ENCODE measurements around the gene SOBP.

GRCh38 chr6:107666981-107667601 is 177.2 kb downstream of the SOBP start:
- TF ChIP-seq, protein P1, sequence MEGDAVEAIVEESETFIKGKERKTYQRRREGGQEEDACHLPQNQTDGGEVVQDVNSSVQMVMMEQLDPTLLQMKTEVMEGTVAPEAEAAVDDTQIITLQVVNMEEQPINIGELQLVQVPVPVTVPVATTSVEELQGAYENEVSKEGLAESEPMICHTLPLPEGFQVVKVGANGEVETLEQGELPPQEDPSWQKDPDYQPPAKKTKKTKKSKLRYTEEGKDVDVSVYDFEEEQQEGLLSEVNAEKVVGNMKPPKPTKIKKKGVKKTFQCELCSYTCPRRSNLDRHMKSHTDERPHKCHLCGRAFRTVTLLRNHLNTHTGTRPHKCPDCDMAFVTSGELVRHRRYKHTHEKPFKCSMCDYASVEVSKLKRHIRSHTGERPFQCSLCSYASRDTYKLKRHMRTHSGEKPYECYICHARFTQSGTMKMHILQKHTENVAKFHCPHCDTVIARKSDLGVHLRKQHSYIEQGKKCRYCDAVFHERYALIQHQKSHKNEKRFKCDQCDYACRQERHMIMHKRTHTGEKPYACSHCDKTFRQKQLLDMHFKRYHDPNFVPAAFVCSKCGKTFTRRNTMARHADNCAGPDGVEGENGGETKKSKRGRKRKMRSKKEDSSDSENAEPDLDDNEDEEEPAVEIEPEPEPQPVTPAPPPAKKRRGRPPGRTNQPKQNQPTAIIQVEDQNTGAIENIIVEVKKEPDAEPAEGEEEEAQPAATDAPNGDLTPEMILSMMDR (IDR thresholded peaks at IDR 0.05) = no peak
- TF ChIP-seq ZNF219 (CRISPR knock-in tag; IDR thresholded peaks at IDR 0.05; ENCODE audit: borderline replicate concordance) = no peak
- no peak for TF ChIP-seq NR2C2 (CRISPR knock-in tag; IDR thresholded peaks at IDR 0.05)
- TF ChIP-seq, protein P2, sequence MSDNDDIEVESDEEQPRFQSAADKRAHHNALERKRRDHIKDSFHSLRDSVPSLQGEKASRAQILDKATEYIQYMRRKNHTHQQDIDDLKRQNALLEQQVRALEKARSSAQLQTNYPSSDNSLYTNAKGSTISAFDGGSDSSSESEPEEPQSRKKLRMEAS (CRISPR knock-in tag; IDR thresholded peaks at IDR 0.05) = no peak
- no peak for TF ChIP-seq USF2 (CRISPR knock-in tag; IDR thresholded peaks at IDR 0.05)
- no peak for TF ChIP-seq CREB1 (CRISPR knock-in tag; IDR thresholded peaks at IDR 0.05)
- TF ChIP-seq PRDM15 (CRISPR knock-in tag; IDR thresholded peaks at IDR 0.05) = no peak
- TF ChIP-seq ZNF121 (CRISPR knock-in tag; IDR thresholded peaks at IDR 0.05) = no peak
- no peak for TF ChIP-seq TEAD1 (CRISPR knock-in tag; IDR thresholded peaks at IDR 0.05)
- TF ChIP-seq FOXK1 (CRISPR knock-in tag; IDR thresholded peaks at IDR 0.05) = no peak
- TF ChIP-seq, protein P3, sequence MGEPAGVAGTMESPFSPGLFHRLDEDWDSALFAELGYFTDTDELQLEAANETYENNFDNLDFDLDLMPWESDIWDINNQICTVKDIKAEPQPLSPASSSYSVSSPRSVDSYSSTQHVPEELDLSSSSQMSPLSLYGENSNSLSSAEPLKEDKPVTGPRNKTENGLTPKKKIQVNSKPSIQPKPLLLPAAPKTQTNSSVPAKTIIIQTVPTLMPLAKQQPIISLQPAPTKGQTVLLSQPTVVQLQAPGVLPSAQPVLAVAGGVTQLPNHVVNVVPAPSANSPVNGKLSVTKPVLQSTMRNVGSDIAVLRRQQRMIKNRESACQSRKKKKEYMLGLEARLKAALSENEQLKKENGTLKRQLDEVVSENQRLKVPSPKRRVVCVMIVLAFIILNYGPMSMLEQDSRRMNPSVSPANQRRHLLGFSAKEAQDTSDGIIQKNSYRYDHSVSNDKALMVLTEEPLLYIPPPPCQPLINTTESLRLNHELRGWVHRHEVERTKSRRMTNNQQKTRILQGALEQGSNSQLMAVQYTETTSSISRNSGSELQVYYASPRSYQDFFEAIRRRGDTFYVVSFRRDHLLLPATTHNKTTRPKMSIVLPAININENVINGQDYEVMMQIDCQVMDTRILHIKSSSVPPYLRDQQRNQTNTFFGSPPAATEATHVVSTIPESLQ (CRISPR knock-in tag; IDR thresholded peaks at IDR 0.05) = no peak
- TF ChIP-seq ZNF512 (CRISPR knock-in tag; IDR thresholded peaks at IDR 0.05; ENCODE audit: borderline replicate concordance) = no peak
- TF ChIP-seq ETV6 (CRISPR knock-in tag; IDR thresholded peaks at IDR 0.05) = no peak

Measured in WTC11 (cell line).